Body of pancreas (tissue), 4 donors: ENCODE results near the gene CHRM2.

Experiments
- POLR2A ChIP-seq, 3 donors: fragments of 450-650 bp; IDR thresholded peaks; one replicate each; pipeline ENCODE4 v1.6.1; 2016; ENCODE audit warnings: antibody characterized with exemption in 3 of 3, mild to moderate bottlenecking in 2 of 3
- TF ChIP-seq, protein P1 (sequence below), 7 experiments: fragments of 450-650 bp in 4 of 7; fragments of 200-600 bp in 3 of 7; sonication (generic) in 3 of 7; IDR thresholded peaks; one replicate each; pipeline ENCODE4 v1.5.1; 2016 to 2019; ENCODE audit warnings: antibody characterized with exemption in 7 of 7

DNA sequence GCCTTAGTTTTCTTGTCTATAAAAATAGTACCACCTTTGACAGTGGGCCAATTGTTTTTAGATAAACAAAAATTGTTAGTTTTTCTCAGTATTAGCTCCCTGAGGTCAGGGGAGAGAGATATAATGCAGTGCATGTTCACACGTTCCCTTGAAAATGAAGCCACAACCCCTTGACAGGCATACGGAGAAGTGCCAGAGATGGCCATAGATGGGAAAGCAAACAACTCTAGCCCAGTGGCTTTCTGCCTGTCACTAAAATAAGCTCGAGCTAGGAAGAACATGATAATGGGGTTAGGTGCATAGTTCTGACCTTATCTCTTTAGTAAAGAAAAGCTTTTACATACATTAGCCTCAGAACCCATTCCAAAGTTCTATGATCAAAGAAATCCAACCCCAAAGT is 124.9 kb downstream of the CHRM2 start:
- TF ChIP-seq POLR2A (IDR thresholded peaks at IDR 0.05), result no peak
- TF ChIP-seq, protein P1, sequence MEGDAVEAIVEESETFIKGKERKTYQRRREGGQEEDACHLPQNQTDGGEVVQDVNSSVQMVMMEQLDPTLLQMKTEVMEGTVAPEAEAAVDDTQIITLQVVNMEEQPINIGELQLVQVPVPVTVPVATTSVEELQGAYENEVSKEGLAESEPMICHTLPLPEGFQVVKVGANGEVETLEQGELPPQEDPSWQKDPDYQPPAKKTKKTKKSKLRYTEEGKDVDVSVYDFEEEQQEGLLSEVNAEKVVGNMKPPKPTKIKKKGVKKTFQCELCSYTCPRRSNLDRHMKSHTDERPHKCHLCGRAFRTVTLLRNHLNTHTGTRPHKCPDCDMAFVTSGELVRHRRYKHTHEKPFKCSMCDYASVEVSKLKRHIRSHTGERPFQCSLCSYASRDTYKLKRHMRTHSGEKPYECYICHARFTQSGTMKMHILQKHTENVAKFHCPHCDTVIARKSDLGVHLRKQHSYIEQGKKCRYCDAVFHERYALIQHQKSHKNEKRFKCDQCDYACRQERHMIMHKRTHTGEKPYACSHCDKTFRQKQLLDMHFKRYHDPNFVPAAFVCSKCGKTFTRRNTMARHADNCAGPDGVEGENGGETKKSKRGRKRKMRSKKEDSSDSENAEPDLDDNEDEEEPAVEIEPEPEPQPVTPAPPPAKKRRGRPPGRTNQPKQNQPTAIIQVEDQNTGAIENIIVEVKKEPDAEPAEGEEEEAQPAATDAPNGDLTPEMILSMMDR (IDR thresholded peaks at IDR 0.05), result no peak
